Measurements from ENCODE around the gene HIPK2.

DNA sequence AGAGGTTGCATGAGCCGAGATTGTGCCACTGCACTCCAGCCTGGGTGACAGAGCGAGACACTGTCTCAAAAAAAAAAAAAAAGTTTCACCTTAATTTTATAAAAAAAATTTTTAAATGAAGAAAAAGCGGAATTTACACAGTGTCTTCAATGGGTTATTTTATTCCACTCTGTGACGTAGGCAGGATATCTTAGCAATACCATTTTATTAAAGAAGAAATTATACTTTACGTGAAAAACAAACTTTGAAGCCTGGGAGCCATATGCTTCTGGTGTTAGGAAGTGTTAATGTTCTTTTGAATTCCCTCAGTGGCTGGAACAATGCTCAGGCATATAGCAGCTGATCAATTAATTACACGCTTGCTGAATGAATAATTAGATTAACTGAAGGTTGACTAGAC, 176.6 kb downstream of the HIPK2 start:
- TF ChIP-seq RB1 (IDR thresholded peaks at IDR 0.05; ENCODE audit: borderline replicate concordance) (no peak), GABPA (IDR thresholded peaks at IDR 0.05; ENCODE audit: low read depth) (no peak), TARDBP (IDR thresholded peaks at IDR 0.05; ENCODE audit: borderline replicate concordance) (no peak), POLR2A (IDR thresholded peaks at IDR 0.05; ENCODE audit: low read depth, low read length) (no peak), EED (IDR thresholded peaks at IDR 0.05; ENCODE audit: low read depth) (no peak), RAD21 (IDR thresholded peaks at IDR 0.05; ENCODE audit: insufficient read depth, low read depth, low read length) (no peak)

Measured in GM12878 (cell line).